HG02870 (cell line): ENCODE results near the gene NOL9.

Experiments
- ATAC-seq: cut with Tn5 transposase; IDR thresholded peaks from one replicate; pipeline ENCODE4 v1.9.1; 2021; ENCODE audit warnings: mild to moderate bottlenecking, moderate library complexity; ENCODE audit not compliant: unreplicated experiment

NOL9 gene

DNA sequence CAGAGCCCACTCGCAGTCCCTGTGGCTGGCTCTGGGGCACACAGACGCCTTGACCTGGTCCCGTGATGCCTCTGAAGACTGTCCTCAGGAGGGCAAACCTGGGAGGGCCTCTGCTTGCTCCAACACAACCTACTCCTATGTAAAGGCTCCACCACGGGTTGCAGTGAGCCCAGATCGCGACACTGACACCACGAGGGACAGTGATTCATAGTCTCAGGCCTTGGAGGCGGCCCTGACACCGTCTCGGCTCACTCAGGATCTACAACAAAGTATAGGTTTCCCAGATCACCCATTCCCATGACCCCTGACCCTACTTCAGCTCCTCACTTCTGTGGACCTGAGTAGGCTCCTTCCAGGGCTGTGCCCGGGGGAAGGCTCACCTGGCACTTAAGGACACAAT, 28.0 kb downstream of the NOL9 start:
- ATAC-seq: no peak

DNA sequence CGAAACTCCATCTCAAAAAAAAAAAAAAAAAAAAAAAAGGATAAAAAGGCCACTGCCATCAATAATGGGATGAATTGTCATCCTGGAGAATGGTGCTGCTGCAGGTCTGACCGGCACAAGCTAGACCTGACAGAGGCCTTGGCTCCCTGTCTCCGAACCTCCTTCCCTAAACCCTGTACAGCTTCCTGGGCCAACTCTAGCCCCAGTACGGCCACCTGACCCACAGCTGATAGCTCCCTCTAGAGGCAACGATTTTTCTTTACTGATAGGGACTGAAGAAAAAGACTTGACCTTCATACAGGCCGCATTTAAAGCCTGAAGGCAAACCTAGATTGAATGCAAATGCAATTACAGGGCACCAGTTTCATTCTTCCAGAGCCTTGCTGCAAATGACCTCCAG, 30.7 kb downstream of the NOL9 start:
- ATAC-seq: no peak

DNA sequence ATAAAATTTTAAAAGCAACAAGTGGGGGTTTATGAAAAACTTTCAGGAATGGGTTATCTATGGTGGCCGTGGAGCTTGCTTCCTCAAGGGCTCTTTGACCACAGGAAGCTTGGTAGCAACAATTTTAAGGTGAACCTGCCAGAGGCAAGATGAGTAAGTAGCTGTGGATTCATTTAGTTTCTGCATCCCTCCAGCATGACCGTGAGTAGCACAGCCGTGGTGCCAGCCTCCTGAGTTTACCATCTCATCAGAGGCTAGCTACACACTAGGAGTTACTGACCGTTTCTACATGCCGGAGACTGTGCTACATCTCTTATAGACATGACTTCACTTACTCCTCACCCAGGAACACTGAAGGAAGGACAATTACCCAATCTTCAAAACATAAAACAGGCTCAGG, 32.8 kb downstream of the NOL9 start:
- no peak for ATAC-seq

DNA sequence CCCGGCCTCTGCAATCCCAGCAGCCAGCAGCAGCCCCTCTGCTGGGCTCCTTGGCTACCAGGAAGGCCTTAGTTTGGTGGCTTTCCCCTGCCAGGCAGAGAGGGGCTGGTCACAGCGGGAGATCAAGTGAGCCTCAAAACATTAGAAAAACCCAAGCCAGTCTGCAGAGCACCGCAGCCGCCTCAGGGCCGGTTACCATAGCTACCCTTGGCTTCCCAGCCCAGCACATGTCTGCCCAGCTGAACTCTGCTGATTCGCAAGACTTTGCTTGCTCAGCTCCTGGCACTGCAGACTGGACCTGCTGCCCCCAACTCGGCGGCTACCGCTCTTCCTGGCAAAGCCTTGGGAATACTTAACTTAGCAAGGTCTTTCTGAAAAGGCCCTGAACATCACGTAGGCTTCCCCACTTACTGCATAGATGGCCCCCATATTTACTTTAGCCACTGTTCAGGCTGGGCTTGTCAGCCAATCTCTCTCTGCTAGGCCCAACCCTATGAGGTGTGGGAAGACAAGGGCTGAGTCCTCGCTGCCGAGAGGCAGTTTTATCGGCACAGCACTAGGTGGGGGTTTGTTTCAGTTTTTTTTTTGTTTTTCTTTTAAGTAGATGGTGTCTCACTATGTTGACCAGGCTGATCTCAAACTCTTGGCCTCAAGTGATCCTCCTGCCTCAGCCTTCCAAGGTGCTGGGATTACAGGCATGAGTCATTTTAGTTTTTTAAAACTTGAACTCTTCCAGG, 34.2 kb downstream of the NOL9 start:
- ATAC-seq: no peak

DNA sequence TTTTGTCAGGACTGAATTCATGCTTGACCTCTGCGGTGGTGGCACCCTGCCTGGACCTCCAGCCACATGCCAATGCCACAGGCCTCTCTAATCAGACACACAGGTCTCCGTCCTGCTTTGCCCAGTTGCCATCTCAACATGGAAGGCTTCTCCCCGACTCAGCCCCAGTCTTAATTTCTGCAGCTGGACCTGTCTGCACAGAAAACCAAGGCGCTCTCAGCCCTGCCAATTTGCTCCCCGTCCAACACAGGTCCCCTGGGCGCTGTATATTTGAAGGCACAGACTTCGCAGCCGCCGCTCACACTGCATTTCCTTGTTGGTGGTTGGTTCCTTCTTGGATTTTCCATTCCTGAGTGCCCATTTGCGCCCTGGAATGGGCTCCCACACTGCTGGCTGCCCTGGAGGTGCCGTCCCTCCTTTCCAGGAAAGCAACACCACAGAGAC, 34.8 kb downstream of the NOL9 start:
- ATAC-seq: no peak

DNA sequence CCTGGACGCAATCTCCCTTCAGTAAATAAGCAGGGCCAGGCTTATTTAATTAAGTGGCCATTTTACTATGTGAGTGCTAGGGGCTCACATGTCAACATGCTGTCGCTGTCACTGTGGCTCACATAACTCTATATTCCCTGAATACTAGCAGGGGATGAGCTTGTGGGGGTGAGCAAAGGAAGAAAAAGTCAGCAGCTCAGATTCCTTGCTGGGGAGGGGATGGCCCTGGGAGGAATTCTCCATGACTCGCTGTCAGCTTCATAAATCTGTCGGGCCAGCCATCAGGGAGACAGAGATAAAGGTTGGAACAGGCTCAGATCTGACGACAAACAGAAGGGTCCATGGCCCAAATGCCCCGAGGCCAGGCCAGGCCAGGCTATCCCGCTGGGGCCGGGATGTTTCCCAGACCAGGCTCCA, 36.9 kb downstream of the NOL9 start:
- ATAC-seq: no peak

DNA sequence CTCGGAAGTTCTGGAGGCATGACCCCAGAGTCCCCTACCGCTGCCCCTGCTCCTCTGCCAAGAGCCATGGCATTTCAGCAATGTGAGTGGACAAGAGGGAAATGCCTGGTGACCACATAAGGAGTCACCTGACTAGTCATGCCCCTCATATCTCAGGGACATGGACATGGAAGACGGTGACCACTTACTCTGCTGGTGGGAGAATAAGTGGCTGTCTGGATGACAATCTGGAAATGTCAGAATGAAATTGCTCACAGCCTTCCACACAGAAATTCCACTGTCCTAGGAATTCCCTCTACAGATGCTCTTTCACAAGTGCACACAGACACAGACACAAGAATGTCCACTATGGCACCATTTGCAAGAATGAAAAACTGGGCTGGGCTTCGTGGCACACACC, 38.5 kb downstream of the NOL9 start:
- no peak for ATAC-seq

DNA sequence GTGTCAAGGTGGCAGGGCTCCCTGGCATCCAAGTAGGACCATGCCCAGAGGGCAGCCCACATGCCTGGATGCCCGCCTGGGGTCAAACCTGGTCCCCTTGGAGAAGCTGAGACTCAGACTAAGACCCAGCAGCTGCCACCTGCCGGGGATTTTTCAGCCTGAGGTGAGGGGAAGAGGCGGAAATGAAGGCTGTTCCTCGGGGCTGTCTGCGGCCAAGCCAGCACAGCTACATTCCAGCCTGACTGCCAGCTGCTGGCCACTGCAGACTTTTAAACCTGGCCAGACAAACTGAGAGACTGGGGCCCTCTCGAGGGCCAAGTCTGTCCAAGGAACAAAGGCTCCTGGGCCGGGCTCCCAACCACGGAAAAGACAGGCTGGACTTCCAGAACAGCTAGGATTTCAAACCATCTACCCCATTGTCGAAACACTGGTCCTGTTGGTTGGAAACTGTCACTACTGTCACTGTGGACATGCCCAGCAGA, 41.0 kb downstream of the NOL9 start:
- ATAC-seq: no peak

DNA sequence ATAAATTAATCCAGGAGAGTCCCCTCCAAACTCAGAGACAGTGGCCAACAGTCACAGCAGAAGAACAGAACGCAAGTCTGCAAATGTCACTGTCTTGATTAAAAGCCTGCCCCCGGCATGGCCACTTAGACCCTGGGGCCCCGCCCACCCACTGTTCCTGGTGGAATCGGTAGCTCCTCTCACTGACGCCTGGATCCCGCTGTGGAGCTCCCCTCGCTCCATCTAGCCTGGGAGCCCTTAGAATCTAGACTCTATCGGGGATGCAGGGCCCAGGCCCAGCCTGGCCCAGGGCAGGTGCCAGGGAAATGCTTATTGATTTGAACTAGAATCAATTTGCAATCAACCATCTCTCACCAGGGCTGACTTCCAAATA, 41.4 kb downstream of the NOL9 start:
- ATAC-seq: no peak

DNA sequence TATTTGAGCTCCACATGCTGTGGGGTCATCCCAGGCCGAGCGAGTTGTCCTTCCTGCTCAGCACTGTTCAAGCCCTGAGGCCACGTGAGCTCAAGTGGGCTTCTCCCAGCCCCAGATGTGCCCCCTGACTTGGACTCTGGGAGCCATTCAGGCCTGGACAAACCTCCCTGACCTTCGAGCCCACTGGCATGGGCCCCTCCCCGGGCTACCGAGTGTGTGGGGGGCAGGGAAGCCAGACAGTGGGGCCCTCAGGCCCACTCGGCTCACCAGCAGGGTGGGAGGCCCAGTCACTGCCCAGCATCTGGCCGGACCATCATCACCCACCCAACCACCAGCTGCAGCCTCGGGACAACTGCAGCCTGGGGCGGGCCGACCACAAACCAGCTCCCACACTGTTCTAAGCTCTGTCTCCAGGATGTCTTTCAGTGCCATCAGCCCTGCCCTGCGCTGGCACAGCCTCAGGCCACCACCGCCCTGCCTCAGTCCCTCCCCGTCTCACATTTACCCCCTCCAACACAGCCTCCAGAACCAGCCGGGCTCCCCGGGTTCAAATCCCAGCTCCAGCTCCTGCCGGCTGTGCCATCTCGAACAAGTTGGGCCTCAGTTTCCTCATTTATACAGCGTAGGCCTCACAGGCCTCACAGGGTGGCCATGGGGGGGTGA, 41.9 kb downstream of the NOL9 start:
- no peak for ATAC-seq

DNA sequence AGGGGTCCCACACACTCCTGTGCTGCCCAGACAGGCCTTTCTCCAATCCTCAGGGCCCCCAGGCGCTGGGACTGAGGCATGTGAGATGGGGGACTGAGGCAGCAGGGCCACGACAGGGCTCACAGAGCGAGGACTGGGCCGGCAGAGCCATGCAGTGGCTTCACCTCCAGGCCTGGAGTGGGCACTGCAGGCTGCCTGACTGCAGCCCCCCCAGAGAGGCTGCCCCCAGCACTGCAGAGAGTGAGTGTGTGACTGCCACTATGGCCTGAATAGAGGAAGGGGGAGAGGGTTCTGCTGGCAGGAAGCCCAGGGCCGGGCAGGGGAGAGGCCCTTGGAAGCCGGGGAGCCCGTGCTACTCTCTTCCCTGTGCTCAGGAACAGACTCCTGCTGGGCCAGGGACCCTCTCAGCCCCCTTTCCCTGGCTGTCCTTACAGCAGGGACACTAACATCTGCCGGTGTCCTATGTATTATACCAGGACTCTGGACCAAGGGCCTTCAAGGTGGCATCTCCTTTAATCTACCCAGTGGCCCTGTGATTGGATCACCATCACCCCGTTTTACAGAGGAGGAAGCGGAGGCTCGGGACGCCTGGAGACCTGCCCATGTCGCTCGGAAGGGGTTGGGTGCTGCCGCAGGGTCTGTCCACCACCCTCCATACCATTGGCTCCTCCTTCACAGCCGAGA, 42.6 kb downstream of the NOL9 start:
- no peak for ATAC-seq

DNA sequence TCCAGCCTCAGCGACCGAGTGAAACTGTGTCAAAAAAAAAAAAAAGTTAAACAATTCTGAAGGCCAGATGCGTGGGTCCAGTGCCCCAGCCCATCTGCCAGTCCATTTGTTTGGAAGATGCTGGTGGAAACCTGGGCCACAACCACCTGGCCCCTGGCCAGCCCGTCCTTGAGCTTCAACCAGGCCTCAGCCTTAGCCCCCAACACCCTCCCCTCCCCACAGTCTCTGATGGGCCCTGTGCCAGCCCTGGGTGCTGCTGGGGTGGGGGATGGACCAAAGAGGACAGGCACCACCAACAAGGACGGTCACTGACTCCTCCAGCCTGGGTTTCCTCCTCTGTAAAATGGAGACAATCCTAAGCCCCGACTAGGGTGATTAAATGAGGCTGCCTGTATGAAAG, 43.3 kb downstream of the NOL9 start:
- no peak for ATAC-seq

DNA sequence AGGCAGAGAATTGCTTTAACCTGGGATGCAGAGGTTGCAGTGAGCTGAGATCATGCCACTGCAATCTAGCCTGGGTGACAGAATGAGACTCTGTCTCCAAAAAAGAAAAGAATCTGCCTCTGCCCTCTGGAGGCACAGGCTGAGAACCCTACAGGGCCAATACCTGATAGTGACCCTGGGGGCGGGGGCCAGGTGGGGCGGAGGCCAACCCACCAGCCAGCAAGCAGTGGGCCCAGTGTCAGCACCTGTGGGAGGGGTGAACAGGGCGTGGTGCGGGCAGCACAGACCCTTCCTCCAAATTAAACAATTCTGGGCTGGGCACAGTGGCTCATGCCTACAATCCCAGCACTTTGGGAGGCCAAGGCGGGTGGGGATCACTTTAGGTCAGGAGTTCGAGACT, 43.8 kb downstream of the NOL9 start:
- ATAC-seq: no peak

DNA sequence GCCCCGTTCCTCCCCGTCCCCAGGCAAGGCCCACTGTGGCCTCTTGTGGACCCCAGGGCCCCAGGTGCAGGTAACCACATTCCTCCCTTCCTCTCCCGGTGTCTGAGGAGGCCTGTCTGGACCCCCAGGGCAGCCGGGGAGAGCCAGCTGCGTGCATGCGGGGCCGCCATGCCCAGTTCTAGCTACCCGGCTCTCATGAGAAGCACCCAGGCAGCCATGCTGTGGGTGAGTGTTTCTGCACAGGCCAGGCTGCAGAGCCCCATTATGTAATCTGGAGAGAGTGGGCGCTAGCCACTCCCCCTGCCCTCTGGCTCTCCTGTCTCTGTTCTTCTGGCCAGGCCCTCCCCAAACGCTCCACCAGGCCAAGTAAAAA, 44.4 kb downstream of the NOL9 start:
- no peak for ATAC-seq

DNA sequence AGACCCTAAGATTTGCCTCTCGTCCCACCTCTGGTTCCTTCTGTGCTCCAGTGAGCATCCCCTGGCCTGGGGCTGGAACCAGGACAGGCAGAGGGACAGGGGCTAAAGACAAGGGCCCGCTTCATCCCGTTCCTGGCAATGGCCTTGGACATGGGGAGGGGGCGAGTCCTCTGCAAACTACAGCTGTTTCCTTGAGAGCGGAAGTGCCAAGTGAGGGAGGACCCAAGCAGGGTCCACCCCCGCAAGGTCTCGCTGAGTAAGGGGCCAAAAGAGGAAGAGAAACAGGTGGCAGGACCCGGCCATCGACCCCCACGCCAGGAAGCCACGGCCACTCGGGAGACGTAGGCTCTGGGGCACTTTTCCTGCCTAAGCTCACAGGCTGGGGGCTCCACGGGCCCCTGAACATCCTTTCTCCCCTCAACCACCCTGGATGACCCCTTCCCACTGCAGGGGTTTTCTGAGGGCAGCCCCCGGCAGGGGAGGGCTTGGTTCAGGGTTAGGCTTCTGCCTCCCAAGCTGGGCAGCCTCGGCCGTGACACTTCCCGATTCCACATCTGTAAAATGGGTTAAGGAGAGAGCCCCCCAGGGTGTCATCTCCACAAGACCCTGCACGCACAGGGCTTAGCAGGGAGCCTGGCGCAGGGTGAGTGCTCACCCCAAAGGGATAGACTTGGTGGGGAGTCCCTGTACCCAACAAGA, 44.9 kb downstream of the NOL9 start:
- no peak for ATAC-seq

DNA sequence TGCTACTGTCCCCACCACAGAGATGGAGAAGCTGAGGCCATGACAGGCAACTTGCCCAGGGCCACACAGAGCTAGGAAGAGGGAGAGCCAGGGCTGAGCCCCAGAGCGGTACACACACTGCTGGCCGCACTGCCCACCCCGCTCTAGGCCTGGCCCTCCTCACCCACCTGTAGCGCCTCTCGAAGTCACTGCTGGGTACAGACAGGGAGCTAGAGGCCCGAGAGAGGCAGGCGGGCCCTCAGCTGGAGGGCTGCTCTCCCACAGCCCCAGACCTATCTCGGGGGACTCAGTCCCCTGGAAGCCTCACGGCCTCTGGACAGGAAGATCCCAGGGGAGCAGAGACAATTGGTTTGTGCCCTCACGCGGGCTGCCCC, 45.5 kb downstream of the NOL9 start:
- no peak for ATAC-seq

DNA sequence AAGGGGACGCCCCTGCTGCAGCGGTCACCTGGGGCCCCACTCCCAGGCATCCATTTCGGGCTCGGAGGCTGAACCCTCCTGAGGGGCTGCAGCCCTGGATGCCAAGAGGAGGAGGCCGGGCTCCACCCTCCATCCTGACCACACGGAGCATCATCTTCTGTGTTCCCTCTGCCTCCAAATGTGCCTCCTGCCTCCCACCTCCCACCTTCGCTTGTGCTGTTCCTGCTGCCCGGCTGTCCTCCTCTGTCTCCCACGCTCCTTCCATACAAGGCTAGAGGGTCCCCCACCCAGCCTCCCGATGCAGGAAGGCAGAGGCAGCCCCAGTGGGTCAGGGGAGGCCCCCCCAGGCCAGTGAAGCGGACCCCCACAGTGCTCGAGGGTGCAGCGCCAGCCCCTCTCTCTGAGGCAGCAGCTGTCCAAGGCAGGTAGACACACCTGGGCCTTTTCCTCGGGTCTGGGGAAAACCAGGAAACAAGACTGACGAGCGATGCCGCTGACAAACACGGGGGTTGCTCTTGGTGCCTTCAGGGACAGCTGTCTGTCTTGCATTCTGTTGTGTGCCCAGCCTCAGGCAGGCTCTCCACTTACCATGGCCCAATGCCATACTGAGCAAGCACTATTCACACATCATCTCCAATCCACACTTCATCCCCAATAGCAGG, 46.0 kb downstream of the NOL9 start:
- no peak for ATAC-seq

DNA sequence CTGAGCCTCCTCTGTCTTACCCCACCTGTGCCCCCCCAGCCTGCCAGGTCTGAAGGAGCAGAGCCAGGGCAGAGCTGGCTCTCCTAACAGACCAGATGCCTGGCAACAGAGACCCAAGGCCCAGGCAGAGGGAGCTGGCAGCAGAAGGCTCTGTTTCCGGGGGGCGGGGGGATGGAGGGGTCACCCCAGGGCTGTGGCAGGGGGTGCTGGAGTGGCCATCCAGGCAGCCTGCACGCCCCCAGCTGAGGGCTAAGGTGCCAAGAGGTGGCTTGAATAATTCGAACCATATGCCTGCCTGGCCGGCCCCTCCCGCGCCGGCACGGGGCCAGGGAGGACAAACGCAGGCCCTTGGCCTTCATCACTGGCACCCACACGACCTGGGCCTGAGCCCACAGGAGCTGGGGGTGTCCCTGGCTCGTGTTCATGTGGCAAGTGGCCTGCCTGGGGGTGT, 46.8 kb downstream of the NOL9 start:
- ATAC-seq: no peak

DNA sequence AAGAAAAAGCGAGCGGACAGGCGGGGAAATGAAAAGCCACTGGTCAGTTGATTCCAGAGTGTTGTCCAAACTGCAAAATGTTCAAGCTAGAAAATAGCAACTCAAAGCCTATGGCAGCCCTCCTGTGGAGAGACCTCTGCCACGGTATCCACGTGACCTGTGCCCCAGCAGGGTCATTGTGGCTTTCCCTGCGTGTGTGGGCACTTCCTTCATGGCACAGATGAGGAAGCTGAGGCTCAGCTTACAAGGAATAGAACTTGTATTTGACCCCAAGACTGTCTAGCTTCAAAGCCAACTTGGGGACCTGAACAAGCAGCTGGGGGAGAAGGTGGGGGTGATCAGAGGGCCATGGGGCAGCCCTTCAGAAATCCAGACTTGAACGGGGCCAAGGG, 47.3 kb downstream of the NOL9 start:
- no peak for ATAC-seq

DNA sequence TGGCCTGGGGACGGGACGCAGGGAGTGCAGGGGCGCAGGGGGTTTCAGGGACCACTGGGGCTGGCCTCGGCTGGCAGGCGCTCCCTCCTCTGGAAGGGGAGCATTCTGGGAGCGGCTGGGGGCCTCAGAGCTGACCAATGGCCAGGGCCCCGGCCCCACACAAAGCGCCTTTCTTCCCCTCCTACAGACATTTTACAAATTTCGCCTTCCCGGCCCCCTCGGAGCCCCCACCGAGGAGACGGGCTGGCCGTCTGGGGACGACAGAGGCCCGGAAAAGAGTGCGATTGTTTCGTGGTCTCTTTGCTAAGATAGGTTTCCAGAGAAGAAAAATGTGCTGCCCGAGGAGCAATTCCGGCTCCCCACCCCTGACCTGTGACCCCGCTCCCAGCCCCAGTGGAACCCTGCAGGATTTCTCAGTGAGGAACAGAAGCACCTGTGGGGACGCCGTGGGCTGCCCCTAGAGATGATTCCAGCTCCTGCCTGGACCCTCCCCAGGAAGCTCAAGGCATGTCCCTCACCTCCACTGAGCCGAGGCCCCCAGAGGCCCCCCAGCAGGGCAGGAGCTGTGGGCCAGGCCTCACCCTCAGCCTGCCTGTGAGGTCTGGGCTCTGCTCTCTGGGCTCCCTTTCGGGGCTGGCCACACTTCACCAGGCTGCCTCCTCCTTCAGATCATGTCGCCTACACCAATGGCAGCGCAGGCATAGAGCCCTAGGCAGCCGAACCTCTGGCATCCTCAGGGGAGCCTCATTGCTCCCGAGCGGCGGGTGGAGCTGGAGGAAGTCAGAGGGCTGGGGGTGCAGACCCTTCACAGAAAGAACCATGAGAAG, 47.9 kb downstream of the NOL9 start:
- ATAC-seq: no peak
